Measurements from ENCODE around the gene PLAU. TPM values are rescaled to one million over a fixed set of nuclear protein-coding genes. Genes with fewer than 3 reads are reported as not detected.

Gene PLAU
- total RNA-seq, 1 experiment from 2014 or later = 1,582 TPM

- H4K20me1 ChIP-seq (ENCODE audit: low read length) = peaks cover 74% of the 10 kb centered on the region
- H3K36me3 ChIP-seq (ENCODE audit: low read depth, low read length) = peaks cover 93% of the 10 kb centered on the region
- H3K27me3 ChIP-seq (ENCODE audit: low read length) = no peaks in the 10 kb centered on the region
- no peak for DNase-seq
- no peak overlapping the region for H3K9ac ChIP-seq (ENCODE audit: low read length)
- H3K4me2 ChIP-seq (ENCODE audit: low read length) = no peak overlapping the region
- no peaks in the 10 kb centered on the region for H3F3A ChIP-seq (ENCODE audit: low read length, unreplicated experiment)
- H3K79me2 ChIP-seq (ENCODE audit: low read length) = peaks cover 93% of the 10 kb centered on the region
- no TSS peak for BruUV-seq (replicated peaks)
- H3K27ac ChIP-seq (ENCODE audit: low read length) = no peak overlapping the region
- ATAC-seq = no peak
- H3K9me2 ChIP-seq (replicated peaks; ENCODE audit: low read length) = no peaks in the 10 kb centered on the region
- ChIA-PET CTCF (interaction anchor here (0.6 kb wide), 1 partner anchor 140 kb away, joined by 3 read pairs; no protein-coding TSS in a partner anchor), POLR2A (ENCODE audit: unreplicated experiment) (interaction anchor here (0.6 kb wide), 1 partner anchor 753 kb away, joined by 4 read pairs; no protein-coding TSS in a partner anchor)
- no peaks in the 10 kb centered on the region for H3K9me3 ChIP-seq (ENCODE audit: low read length)
- H2AFZ ChIP-seq (ENCODE audit: low read length) = no peak overlapping the region
- no peaks in the 10 kb centered on the region for H3K4me1 ChIP-seq (ENCODE audit: insufficient read depth, low read length)
- TF ChIP-seq CTCF (conservative IDR thresholded peaks at IDR 0.05; ENCODE audit: low read depth, low read length) = no peak
- TF ChIP-seq EZH2 (IDR thresholded peaks at IDR 0.05; ENCODE audit: low read length, unreplicated experiment) = no peak
- no peak for TF ChIP-seq EZH2phosphoT487 (IDR thresholded peaks at IDR 0.05; ENCODE audit: borderline replicate concordance, low read length)
- intact Hi-C loops (cut with micrococcal nuclease) = no loop called here
- H3K4me3 ChIP-seq (ENCODE audit: low read length) = no peak overlapping the region
Measured at GRCh38 chr10:73865107-73865458, 45.8 kb upstream of the PLAU start.

GRCh38 chr10:73865459-73866442 lies 45.2 kb upstream of the PLAU start:
- Histone ChIP-seq H3K4me1 (ENCODE audit: insufficient read depth, low read length) (no peaks in the 10 kb centered on the region), H3K36me3 (ENCODE audit: low read depth, low read length) (peaks cover 93% of the 10 kb centered on the region), H2AFZ (ENCODE audit: low read length) (no peak overlapping the region), H3K4me3 (ENCODE audit: low read length) (no peak overlapping the region), H3K9me2 (replicated peaks; ENCODE audit: low read length) (no peaks in the 10 kb centered on the region), H3K27me3 (ENCODE audit: low read length) (no peaks in the 10 kb centered on the region), H3K27ac (ENCODE audit: low read length) (no peak overlapping the region), H3K79me2 (ENCODE audit: low read length) (peaks cover 93% of the 10 kb centered on the region), H4K20me1 (ENCODE audit: low read length) (peaks cover 78% of the 10 kb centered on the region), H3K9me3 (ENCODE audit: low read length) (no peaks in the 10 kb centered on the region), H3K9ac (ENCODE audit: low read length) (no peak overlapping the region), H3F3A (ENCODE audit: low read length, unreplicated experiment) (no peaks in the 10 kb centered on the region), H3K4me2 (ENCODE audit: low read length) (no peak overlapping the region)
- DNase-seq (no peak), ATAC-seq (peak; percentile 42)
- ChIA-PET CTCF (interaction anchor here (0.7 kb wide), 1 partner anchor 11 kb away, joined by 3 read pairs; no protein-coding TSS in a partner anchor), POLR2A (ENCODE audit: unreplicated experiment) (no interaction called here)
- no TSS peak for BruUV-seq (replicated peaks)
- intact Hi-C loops (cut with micrococcal nuclease) = no loop called here
- TF ChIP-seq CTCF (conservative IDR thresholded peaks at IDR 0.05; ENCODE audit: low read depth, low read length) (no peak), EZH2 (IDR thresholded peaks at IDR 0.05; ENCODE audit: low read length, unreplicated experiment) (no peak), EZH2phosphoT487 (IDR thresholded peaks at IDR 0.05; ENCODE audit: borderline replicate concordance, low read length) (no peak)

- Histone ChIP-seq H3K9me3 (ENCODE audit: low read length) (no peaks in the 10 kb centered on the region), H4K20me1 (ENCODE audit: low read length) (peaks cover 84% of the 10 kb centered on the region), H3F3A (ENCODE audit: low read length, unreplicated experiment) (no peaks in the 10 kb centered on the region), H3K79me2 (ENCODE audit: low read length) (peaks cover 98% of the 10 kb centered on the region), H3K9ac (ENCODE audit: low read length) (no peak overlapping the region), H3K36me3 (ENCODE audit: low read depth, low read length) (peaks cover 95% of the 10 kb centered on the region), H3K4me3 (ENCODE audit: low read length) (no peak overlapping the region), H3K4me1 (ENCODE audit: insufficient read depth, low read length) (peaks cover 1% of the 10 kb centered on the region), H3K4me2 (ENCODE audit: low read length) (no peak overlapping the region), H3K9me2 (replicated peaks; ENCODE audit: low read length) (no peaks in the 10 kb centered on the region), H3K27ac (ENCODE audit: low read length) (no peak overlapping the region), H2AFZ (ENCODE audit: low read length) (no peak overlapping the region), H3K27me3 (ENCODE audit: low read length) (no peaks in the 10 kb centered on the region)
- ChIA-PET POLR2A (ENCODE audit: unreplicated experiment) (no interaction called here), CTCF (no interaction called here)
- no TSS peak for BruUV-seq (replicated peaks)
- no peak for ATAC-seq
- TF ChIP-seq EZH2 (IDR thresholded peaks at IDR 0.05; ENCODE audit: low read length, unreplicated experiment) = no peak
- no peak for TF ChIP-seq CTCF (conservative IDR thresholded peaks at IDR 0.05; ENCODE audit: low read depth, low read length)
- no peak for TF ChIP-seq EZH2phosphoT487 (IDR thresholded peaks at IDR 0.05; ENCODE audit: borderline replicate concordance, low read length)
- no peak for DNase-seq
- intact Hi-C loops (cut with micrococcal nuclease) = no loop called here
Measured at GRCh38 chr10:73866621-73867020, 44.3 kb upstream of the PLAU start.
